Fibroblast of skin of left quadriceps (primary cell): ENCODE measurements around the gene LRTM1.
A peak's percentile ranks its signal among the peaks of the same experiment; 100 is the strongest.

Source experiments
- DNase-seq, 2 experiments: peaks; one replicate each; pipeline ENCODE4 v3.0.0-alpha.2; 2013; ENCODE audit warnings: low read depth in 2 of 2

Gene LRTM1

DNA sequence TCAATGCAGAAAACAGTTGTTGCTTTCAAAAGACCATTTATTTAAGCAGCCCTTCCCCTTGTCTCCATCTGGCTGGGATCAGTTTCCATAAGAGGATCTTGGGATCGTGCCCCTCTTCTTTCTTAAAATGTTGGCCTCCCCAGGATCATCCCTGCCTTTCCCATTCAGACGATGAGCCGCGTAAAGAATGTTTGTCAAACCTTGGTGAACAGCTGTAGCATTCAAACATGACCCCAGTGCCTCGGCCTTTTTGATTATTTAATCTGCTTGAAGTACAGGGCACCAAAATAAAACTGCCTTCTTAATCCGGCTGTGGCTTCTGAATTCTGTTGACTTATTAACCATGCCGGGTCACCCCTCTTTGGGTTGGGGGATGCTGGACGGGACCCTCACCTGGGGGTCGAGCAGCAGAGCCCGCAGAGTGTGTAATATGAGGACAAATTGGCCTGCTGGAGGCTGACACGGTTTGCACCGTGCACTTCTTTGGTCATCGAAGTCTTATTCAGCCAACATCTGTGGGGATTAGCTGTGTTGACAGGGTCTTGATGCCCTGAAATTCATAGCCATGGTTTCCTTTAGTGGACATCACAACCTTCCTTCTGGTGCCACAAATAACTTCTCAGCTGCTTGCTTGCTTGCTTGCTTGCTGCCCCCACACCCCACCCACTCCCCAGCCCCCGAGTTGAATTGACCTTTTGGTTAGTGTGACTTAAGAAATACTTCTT is at the start of gene LRTM1:
Gene LRTM1, minus strand, starts transcription at position 14 of the 725 bp plus-strand sequence. CDS start 148 bp downstream, outside the sequence.
- DNase-seq: no peak

GRCh38 chr3:54977439-54977838 is 49.6 kb upstream of the LRTM1 start:
- no peak for DNase-seq

DNA sequence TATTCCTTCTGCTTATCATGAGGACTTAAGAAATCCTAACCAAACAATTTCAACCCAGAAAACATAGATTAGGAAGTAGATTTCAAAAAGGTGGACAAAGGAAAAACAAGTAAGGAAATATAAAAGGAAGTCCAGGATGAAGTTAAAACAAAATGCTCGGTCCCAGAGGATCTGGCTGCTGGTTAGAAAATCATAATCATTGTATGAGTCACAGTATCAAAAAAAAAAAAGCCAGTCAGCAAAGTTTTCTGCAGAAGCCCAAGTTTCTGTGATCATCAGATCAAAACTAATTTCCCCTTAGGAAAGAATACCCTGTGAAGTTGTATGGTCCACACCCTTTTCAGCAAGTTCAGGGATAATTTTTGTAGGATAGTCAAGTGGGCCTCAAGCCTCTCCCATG is 43.0 kb upstream of the LRTM1 start:
- DNase-seq: no peak

DNA sequence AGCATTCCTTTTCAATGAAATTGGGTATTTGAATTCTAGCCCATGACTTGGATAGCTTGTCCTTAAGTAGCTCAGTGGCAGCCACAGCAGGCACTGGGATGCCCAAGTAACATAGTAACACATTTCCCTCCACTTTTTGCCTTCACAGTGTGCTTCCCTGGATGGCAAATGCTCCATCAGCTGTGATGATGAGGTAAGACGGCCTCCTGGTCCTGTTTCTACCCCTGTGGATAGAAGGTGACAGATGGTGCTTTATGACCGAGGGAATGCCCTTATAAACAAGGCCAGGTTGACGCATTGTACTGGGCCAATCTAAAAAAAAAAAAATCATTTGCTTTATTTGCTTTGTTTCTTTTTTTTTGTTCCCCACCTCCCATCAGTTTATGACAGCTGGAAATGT is 41.8 kb upstream of the LRTM1 start:
- no peak for DNase-seq

DNA sequence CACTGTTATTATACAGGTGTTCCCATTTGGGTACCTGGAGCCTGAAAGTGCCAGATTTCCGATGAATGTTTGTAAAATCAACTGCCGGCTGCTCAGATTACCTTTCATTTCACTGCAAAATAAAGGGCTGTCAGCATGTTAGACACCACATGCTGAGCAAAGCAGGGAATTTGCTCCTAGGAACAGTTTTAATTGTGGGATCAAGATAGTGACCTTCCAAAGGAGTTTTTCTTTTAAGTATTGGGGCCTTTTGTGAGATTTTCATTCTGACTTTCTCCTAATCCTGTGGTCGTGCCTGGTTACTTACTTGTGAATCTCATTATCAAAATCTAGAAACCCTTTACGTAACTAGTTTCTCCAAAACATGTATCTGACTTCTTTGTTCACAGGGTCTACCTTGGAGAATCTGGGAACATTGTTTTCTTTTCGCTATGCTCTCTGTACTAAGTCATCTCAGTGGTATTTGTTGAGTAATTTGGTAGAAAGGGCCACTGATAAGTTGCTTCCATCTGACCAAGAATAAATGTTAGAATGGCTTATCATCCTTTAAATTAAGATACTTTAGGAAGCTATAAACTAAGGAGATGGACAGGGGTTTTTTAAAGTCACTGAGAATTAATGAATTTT is 40.8 kb upstream of the LRTM1 start:
- DNase-seq: no peak

DNA sequence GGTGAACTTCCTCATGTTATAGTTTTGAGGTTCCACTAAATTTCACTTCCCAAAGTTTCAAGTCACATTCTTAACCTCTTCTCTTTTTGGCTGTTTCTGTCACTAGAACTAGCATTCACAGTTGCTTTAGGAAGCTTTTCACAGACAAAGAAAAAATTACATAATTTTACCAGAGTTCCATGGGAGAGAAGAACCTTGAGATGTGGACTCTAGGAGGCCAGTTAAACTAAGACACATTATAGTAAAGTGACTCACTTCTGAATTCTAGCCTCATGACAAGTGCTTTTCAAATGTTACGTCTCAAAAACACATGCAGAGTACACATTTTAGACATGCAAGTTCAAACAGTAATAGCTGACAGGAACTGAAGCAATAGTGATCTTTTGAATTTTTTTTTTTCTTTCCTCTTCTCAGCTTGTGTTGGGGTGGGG is 39.9 kb upstream of the LRTM1 start:
- peak in 1 of 2 experiments; percentile 30 for DNase-seq

GRCh38 chr3:54966979-54967378 is 39.1 kb upstream of the LRTM1 start:
- no peak for DNase-seq

DNA sequence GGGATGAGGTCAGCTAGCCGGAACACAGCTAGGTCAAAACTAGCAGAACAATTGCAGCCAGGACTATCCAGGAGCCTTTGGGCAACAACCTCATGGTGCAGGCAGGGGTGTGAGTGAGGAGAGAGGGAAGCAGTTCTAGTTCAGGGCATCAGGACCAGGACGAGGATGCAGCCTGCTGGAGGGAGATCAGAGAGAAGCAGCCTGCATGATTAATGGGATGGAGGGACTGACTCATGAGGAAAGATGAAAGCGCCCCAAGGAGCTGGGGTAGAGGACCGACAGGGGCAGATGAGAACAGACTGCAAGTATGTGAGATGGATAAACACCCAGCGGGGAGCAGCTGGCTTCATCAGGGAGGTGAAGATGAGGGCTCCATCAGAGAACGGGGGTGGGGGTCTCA is 37.9 kb upstream of the LRTM1 start:
- peak; percentile 81 to 85 for DNase-seq

- DNase-seq: no peak
Measured at GRCh38 chr3:54964081-54964480, 36.2 kb upstream of the LRTM1 start.

DNA sequence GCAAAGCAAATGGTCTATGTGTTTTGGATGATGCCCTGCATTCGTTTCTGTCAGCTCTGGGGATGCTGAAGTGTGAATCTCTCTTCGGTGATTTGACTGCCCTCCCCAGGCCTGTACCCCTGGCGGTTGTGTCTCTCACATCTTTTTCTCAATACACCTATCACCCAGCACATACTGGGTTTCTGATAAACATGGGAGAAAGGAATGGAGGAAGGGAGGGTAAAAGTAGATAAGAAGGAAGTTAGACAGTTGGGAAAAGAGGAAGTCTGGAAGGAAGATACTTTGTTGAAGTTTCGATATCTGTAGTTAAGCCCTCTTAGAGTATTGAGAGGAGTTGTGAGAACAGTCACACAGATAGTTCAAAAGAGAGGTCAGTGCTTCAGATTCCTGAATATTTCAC is 35.8 kb upstream of the LRTM1 start:
- no peak for DNase-seq

DNA sequence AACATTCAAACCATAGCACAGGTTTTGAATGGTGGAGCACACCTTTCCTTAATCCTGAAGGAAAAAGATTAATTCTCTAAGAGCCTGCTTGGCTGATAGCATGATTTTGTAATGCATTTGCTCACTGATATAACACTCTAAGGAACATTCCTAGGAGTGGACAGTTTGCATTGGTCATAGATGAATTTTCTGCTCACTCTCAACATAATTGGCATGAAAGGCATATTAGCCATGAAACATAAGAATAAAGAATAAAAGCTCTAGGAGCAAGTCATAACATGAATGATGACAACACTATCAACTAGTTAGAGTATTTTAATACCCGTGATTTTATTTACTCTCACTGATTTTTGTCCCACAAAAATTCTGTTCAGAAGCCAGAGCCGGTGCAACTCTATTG is 34.3 kb upstream of the LRTM1 start:
- no peak for DNase-seq

GRCh38 chr3:54960701-54961100 is 32.8 kb upstream of the LRTM1 start:
- DNase-seq: peak in 1 of 2 experiments; percentile 50

DNA sequence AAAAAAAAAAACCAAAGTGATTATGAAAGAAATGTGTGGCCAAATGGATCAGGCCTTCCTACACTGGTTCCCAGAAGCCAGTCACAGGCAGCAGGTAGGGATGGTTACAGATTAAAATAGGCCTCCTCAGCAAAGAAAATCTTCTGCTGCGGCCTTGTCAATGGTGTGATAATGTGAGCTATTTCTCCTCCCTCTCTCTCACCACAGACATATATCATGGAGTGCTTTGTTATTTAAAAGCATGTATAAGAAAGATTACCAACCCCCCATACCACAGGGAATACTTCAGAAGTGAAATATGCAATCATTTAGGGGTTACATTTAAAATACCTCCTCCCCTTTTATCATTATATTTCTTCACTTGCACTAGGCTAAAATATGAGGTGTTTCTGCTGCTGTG is 32.2 kb upstream of the LRTM1 start:
- peak; percentile 57 to 58 for DNase-seq

GRCh38 chr3:54957711-54958110 is 29.9 kb upstream of the LRTM1 start:
- no peak for DNase-seq

DNA sequence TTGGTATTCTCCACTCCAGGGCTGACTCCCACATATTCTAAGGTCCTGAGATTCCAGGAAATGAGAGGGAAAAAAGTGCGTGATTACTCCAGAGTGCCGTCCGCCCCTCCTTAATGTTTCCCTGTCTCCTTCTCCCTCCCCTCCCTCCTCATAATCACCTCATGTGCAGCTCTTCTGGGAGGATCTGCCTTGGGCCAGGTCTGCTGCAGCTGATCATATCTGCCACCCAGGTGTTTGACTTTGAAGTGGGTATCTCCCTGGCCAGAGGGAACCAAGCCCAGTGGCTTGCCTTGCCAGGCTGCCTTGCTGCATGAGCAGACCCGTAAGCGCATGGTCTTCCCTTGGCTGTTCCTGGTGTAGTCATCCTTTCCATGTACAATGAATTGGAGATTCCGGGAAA is 28.1 kb upstream of the LRTM1 start:
- no peak for DNase-seq

DNA sequence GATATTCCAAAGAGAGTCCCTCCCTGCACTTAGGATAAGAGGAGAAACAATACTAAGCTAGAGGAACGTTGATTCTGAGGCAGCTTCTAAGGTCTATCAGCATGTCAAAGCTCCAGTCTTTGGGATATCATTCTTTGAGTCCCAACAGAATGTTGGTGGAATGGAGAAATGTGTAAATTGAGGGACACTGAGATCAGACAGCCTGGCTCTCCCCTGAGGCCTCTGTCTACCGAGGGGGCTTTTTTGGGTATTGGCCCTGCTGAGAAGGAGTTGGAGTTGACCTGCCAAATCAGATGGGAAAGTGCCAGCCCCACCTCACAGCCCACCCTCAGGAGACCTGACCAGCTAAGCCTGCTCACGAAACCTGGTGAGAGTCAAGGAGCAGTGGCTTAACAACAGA is 27.6 kb upstream of the LRTM1 start:
- no peak for DNase-seq

DNA sequence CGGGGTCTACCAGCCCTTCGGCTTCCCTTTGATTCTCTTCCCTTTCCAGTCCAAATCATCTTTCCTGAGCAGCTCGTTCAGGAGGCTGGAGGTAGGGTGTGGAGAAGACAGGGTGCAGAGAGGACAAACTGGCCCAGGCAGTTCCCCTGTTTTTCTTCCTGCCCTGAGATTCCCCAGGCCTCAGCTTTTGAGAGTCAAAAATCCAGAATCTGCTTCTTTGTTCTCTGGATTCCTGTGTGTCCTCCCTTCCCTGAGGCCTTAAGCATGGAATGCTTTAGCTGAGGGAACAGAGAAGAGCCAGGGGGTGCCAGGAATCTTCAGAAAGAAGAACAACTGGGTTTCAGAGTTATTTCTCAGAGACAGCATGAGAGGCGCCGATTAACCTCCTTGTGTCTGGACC is 26.7 kb upstream of the LRTM1 start:
- DNase-seq: no peak

GRCh38 chr3:54954022-54954421 is 26.2 kb upstream of the LRTM1 start:
- peak; percentile 60 to 63 for DNase-seq

DNA sequence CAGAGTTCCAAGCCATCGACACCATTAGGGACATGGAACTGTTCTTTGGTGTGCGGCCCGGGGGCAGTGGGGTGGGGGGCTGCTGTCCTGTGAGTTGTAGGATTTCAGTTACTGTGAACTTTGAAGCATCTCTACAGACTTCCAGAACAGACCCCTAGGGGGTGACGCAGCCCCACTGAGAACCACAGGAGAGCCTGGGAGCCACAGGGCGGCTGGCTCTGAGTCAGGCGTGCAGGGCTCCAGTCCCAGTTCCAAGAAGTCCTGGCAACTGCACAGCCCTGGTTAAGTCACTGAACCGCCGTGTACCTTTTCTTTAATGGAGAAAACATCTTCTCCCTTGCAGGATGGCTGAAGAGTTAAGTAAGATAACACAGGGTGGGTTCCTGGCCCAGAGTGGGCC is 23.5 kb upstream of the LRTM1 start:
- peak; percentile 77 to 82 for DNase-seq

- DNase-seq: no peak
Measured at GRCh38 chr3:54950391-54951003, 22.6 kb upstream of the LRTM1 start.

GRCh38 chr3:54949491-54950044 is 21.7 kb upstream of the LRTM1 start:
- no peak for DNase-seq

DNA sequence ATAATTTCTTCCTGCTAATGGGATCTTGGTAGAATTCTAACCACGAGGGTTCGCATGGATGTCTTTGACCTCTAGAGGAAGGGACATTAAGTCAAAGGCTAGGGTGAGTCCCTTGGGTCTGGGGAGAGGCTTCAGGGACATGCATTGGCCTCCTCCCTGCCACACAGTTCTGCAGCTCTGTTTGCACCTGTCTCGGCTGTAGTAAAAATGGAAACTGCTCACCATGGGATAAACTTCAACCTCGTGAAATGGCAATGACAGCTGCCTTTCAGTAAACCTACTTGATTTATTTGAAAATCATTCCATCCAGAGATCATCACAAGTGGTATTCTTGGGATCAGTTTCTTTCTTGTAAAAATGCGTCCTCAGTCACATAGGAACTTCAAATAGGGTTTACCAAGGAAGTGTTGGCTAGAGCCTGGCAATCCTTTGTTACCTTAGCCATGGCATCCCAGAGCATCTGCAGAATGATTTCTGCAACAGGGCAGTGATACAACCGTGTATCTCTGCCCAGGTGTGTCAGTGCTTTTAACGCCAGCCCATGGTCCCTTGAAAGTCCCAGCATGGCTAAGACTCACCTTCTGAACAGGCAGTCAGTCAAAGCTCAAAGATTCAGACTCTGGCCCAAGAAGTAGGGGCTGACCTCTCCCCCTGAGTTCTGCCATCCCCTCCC is 14.0 kb upstream of the LRTM1 start:
- DNase-seq: no peak
